HL-60 (cell line): ENCODE data around the gene ANKRD33B.
"Not testable (repeated sequence)": the region's sequence is repeated elsewhere in the genome, so short reads cannot be mapped to it uniquely, and the experiment has no call there.

Experiments
- GABPA ChIP-seq: IDR thresholded peaks from 2 replicates; pipeline ENCODE4 v1.6.1; 2012; ENCODE audit warnings: low read depth
- REST ChIP-seq: IDR thresholded peaks from 2 replicates; pipeline ENCODE4 v1.6.1; 2012; ENCODE audit warnings: low read depth; ENCODE audit not compliant: insufficient replicate concordance
- TF ChIP-seq, protein P1 (sequence below): IDR thresholded peaks from one replicate; pipeline ENCODE4 v1.5.1; 2011; ENCODE audit warnings: low read length, control low read depth, inconsistent platforms; ENCODE audit not compliant: insufficient read depth

- TF ChIP-seq, protein P1, sequence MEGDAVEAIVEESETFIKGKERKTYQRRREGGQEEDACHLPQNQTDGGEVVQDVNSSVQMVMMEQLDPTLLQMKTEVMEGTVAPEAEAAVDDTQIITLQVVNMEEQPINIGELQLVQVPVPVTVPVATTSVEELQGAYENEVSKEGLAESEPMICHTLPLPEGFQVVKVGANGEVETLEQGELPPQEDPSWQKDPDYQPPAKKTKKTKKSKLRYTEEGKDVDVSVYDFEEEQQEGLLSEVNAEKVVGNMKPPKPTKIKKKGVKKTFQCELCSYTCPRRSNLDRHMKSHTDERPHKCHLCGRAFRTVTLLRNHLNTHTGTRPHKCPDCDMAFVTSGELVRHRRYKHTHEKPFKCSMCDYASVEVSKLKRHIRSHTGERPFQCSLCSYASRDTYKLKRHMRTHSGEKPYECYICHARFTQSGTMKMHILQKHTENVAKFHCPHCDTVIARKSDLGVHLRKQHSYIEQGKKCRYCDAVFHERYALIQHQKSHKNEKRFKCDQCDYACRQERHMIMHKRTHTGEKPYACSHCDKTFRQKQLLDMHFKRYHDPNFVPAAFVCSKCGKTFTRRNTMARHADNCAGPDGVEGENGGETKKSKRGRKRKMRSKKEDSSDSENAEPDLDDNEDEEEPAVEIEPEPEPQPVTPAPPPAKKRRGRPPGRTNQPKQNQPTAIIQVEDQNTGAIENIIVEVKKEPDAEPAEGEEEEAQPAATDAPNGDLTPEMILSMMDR: not testable (repeated sequence)
- not testable (repeated sequence) for TF ChIP-seq GABPA, REST
Measured at GRCh38 chr5:10549123-10549514, 14.8 kb upstream of the ANKRD33B start.
